Kidney epithelial cell (primary cell): ENCODE measurements around the gene ACE2. TPM values are rescaled to one million over a fixed set of nuclear protein-coding genes. Genes with fewer than 3 reads are reported as not detected.

ENCODE experiments used
- DNase-seq: peaks from one replicate; pipeline ENCODE4 v3.0.0-alpha.2; 2010; ENCODE audit warnings: low read depth
- H3K27me3 ChIP-seq: 2 replicates; pipeline ENCODE4 v1.6.0; 2011; ENCODE audit warnings: low read length; ENCODE audit not compliant: control insufficient read depth, insufficient read depth
- H3K36me3 ChIP-seq: 2 replicates; pipeline ENCODE4 v1.5.1; 2011; ENCODE audit warnings: low read length; ENCODE audit not compliant: control insufficient read depth, insufficient read depth
- H3K4me3 ChIP-seq: 2 replicates; pipeline ENCODE4 v1.5.1; 2011; ENCODE audit warnings: low read depth, mild to moderate bottlenecking, control low read depth, low read length
- CTCF ChIP-seq: IDR thresholded peaks from 2 replicates; pipeline ENCODE4 v1.5.1; 2011; ENCODE audit warnings: mild to moderate bottlenecking, moderate library complexity, low read length, control low read depth, inconsistent platforms; ENCODE audit not compliant: insufficient read depth, poor library complexity, severe bottlenecking
- total RNA-seq: library from RNA; depleted of rRNA; stranded (reverse); fragments of >200 nt; gene quantifications from 2 replicates; pipeline ENCODE4 v1.2.3, GENCODE V29; 2015

ACE2 gene
- total RNA-seq, 1 donor from 2014 or later, result not detected

GRCh38 chrX:15523088-15523487 is 77.7 kb downstream of the ACE2 start:
- DNase-seq, result no peak
- TF ChIP-seq CTCF, result no peak
- Histone ChIP-seq H3K36me3 (no peaks in the 10 kb centered on the region), H3K27me3 (no peaks in the 10 kb centered on the region), H3K4me3 (no peak overlapping the region)

- Histone ChIP-seq H3K27me3 (no peaks in the 10 kb centered on the region), H3K4me3 (no peak overlapping the region), H3K36me3 (no peaks in the 10 kb centered on the region)
- DNase-seq, result no peak
- no peak for TF ChIP-seq CTCF
Observed at GRCh38 chrX:15522464-15522863, 78.3 kb downstream of the ACE2 start.

GRCh38 chrX:15515931-15516330 is 84.8 kb downstream of the ACE2 start:
- no peak for DNase-seq
- H3K27me3 ChIP-seq, result no peaks in the 10 kb centered on the region
- H3K4me3 ChIP-seq, result no peak overlapping the region
- no peaks in the 10 kb centered on the region for H3K36me3 ChIP-seq
- TF ChIP-seq CTCF, result no peak

GRCh38 chrX:15514279-15514678 is 86.5 kb downstream of the ACE2 start:
- H3K27me3 ChIP-seq, result no peaks in the 10 kb centered on the region
- no peak for TF ChIP-seq CTCF
- DNase-seq, result no peak
- H3K4me3 ChIP-seq, result no peak overlapping the region
- H3K36me3 ChIP-seq, result no peaks in the 10 kb centered on the region

- DNase-seq, result no peak
- Histone ChIP-seq H3K36me3 (no peaks in the 10 kb centered on the region), H3K27me3 (no peaks in the 10 kb centered on the region), H3K4me3 (no peak overlapping the region)
- TF ChIP-seq CTCF, result no peak
Observed at GRCh38 chrX:15512401-15512965, 88.3 kb downstream of the ACE2 start.

GRCh38 chrX:15511563-15511962 is 89.2 kb downstream of the ACE2 start:
- no peaks in the 10 kb centered on the region for H3K27me3 ChIP-seq
- TF ChIP-seq CTCF, result no peak
- H3K36me3 ChIP-seq, result no peaks in the 10 kb centered on the region
- H3K4me3 ChIP-seq, result no peak overlapping the region
- no peak for DNase-seq
